SK-N-SH (cell line): ENCODE results near the gene ATP6V0E1. TPM values are rescaled to one million over a fixed set of nuclear protein-coding genes. Genes with fewer than 3 reads are reported as not detected.

ENCODE experiments used
- CTCF ChIA-PET: fragments of 300-600, 350-600 bp; formaldehyde crosslinking; extraction: SDS; loops from one replicate; lab custom pipeline; 2021; lab: Yijun Ruan, JAX
- POLR2A ChIA-PET: fragments of 350-600 bp; sonication (Branson Sonifier 250); formaldehyde crosslinking; extraction: SDS; loops from one replicate; lab custom pipeline; 2020; ENCODE audit warnings: antibody characterized with exemption, inconsistent platforms; lab: Yijun Ruan, JAX
- DNase-seq: peaks from one replicate; pipeline ENCODE4 v3.0.0; 2012
- H2AFZ ChIP-seq: fragments of 200-600 bp; sonication (generic); 2 replicates; pipeline ENCODE4 v1.8.1; 2016; ENCODE audit warnings: antibody characterized with exemption, mild to moderate bottlenecking, low read depth
- H3F3A ChIP-seq: fragments of 200-600 bp; sonication (generic); replicated peaks from 2 replicates; pipeline ENCODE3; 2016; ENCODE audit warnings: antibody characterized with exemption, mild to moderate bottlenecking; ENCODE audit not compliant: insufficient read depth
- H3K27ac ChIP-seq, 2 experiments: fragments of 200-500 bp in 1 of 2; fragments of 200-600 bp in 1 of 2; sonication (Bioruptor generic) in 1 of 2; sonication (generic), shearing (Covaris generic) in 1 of 2; 2 replicates each; pipeline versions ENCODE4 v1.5.1 to v1.6.1; 2014 to 2016; ENCODE audit warnings: low read depth in 2 of 2, inconsistent platforms in 1 of 2, low read length in 1 of 2, mild to moderate bottlenecking in 1 of 2, mixed read lengths in 1 of 2
- H3K27me3 ChIP-seq: fragments of 200-600 bp; sonication (generic), shearing (Covaris generic); 2 replicates; pipeline ENCODE4 v1.6.1; 2016; ENCODE audit warnings: mixed run types; ENCODE audit not compliant: insufficient read depth
- H3K36me3 ChIP-seq, 2 experiments: fragments of 200-500 bp in 1 of 2; fragments of 200-600 bp in 1 of 2; sonication (Bioruptor generic) in 1 of 2; sonication (generic) in 1 of 2; replicated peaks in 1 of 2; 2 replicates each; pipeline versions ENCODE3 to v1.5.1; 2014 to 2016; ENCODE audit warnings: low read length in 1 of 2, mild to moderate bottlenecking in 1 of 2; ENCODE audit not compliant: insufficient read depth in 2 of 2, control insufficient read depth in 1 of 2
- H3K4me1 ChIP-seq, 2 experiments: fragments of 200-500 bp in 1 of 2; fragments of 200-600 bp in 1 of 2; sonication (Bioruptor generic) in 1 of 2; sonication (generic), shearing (Covaris generic) in 1 of 2; 2 replicates each; pipeline versions ENCODE4 v1.5.1 to v1.6.1; 2014 to 2016; ENCODE audit warnings: low read depth in 1 of 2, low read length in 1 of 2, mixed run types in 1 of 2; ENCODE audit not compliant: insufficient read depth in 2 of 2, control insufficient read depth in 1 of 2
- H3K4me2 ChIP-seq: fragments of 200-600 bp; sonication (generic), shearing (Covaris generic); 2 replicates; pipeline ENCODE4 v1.6.1; 2017; ENCODE audit warnings: mixed run types
- H3K4me3 ChIP-seq, 2 experiments: fragments of 200-500 bp in 1 of 2; fragments of 200-600 bp in 1 of 2; sonication (Bioruptor generic) in 1 of 2; sonication (generic), shearing (Covaris generic) in 1 of 2; 2 replicates each; pipeline versions ENCODE4 v1.5.1 to v1.8.1; 2014 to 2016; ENCODE audit warnings: low read depth in 2 of 2, inconsistent platforms in 1 of 2, low read length in 1 of 2, mild to moderate bottlenecking in 1 of 2, mixed read lengths in 1 of 2, moderate library complexity in 1 of 2
- H3K79me2 ChIP-seq: fragments of 200-600 bp; sonication (generic); 2 replicates; pipeline ENCODE4 v1.8.1; 2017; ENCODE audit warnings: mild to moderate bottlenecking; ENCODE audit not compliant: insufficient read depth
- H3K9ac ChIP-seq: fragments of 200-600 bp; sonication (generic); 2 replicates; pipeline ENCODE4 v1.6.1; 2017; ENCODE audit warnings: mixed run types
- H3K9me2 ChIP-seq: fragments of 200-600 bp; sonication (generic); 2 replicates; pipeline ENCODE4 v1.6.1; 2017; ENCODE audit warnings: mixed run types
- H3K9me3 ChIP-seq: fragments of 200-600 bp; sonication (generic); 2 replicates; pipeline ENCODE4 v1.6.1; 2017; ENCODE audit warnings: mixed run types, mild to moderate bottlenecking, moderate library complexity
- H4K20me1 ChIP-seq: fragments of 200-600 bp; sonication (generic); 2 replicates; pipeline ENCODE4 v1.6.1; 2017; ENCODE audit warnings: mild to moderate bottlenecking, mixed run types; ENCODE audit not compliant: insufficient read depth
- CHD2 ChIP-seq: fragments of 150-350 bp; IDR thresholded peaks from 2 replicates; pipeline ENCODE4 v1.6.1; 2018; ENCODE audit warnings: low read length; ENCODE audit not compliant: partially characterized antibody
- EZH2phosphoT487 ChIP-seq: fragments of 200-600 bp; sonication (generic); IDR thresholded peaks from 2 replicates; pipeline ENCODE4 v1.6.1; 2017; ENCODE audit warnings: low read depth, mixed run types, mild to moderate bottlenecking, antibody characterized with exemption, moderate library complexity, borderline replicate concordance
- FOSL2 ChIP-seq: IDR thresholded peaks from 2 replicates; pipeline ENCODE4 v1.4.0; 2012; ENCODE audit warnings: low read depth, mild to moderate bottlenecking, moderate library complexity, borderline replicate concordance
- GABPA ChIP-seq: IDR thresholded peaks from 2 replicates; pipeline ENCODE4 v1.4.0; 2012; ENCODE audit warnings: low read depth, mild to moderate bottlenecking
- JUND ChIP-seq: IDR thresholded peaks from 2 replicates; pipeline ENCODE4 v1.4.0; 2012
- MEF2A ChIP-seq: IDR thresholded peaks from 2 replicates; pipeline ENCODE4 v1.4.0; 2012; ENCODE audit warnings: low read depth, borderline replicate concordance
- MXI1 ChIP-seq: IDR thresholded peaks from 2 replicates; pipeline ENCODE4 v1.6.1; 2012; ENCODE audit warnings: mild to moderate bottlenecking, low read depth, low read length, improper control_type of control experiment
- NRF1 ChIP-seq: IDR thresholded peaks from 2 replicates; pipeline ENCODE4 v1.6.1; 2012; ENCODE audit warnings: low read depth, mild to moderate bottlenecking, low read length
- PBX3 ChIP-seq: IDR thresholded peaks from 2 replicates; pipeline ENCODE4; 2012
- POLR2AphosphoS5 ChIP-seq: IDR thresholded peaks from 2 replicates; pipeline ENCODE4 v1.6.1; 2012; ENCODE audit warnings: low read depth, low read length
- RAD21 ChIP-seq: IDR thresholded peaks from 2 replicates; pipeline ENCODE4 v1.6.1; 2012; ENCODE audit warnings: mild to moderate bottlenecking, low read length
- RCOR1 ChIP-seq: fragments of 150-350 bp; IDR thresholded peaks from 2 replicates; pipeline ENCODE4 v1.6.1; 2017; ENCODE audit warnings: antibody characterized with exemption, low read length
- REST ChIP-seq: IDR thresholded peaks from 2 replicates; pipeline ENCODE4 v1.6.1; 2012; ENCODE audit warnings: mild to moderate bottlenecking, low read depth, low read length, moderate library complexity
- TAF1 ChIP-seq: IDR thresholded peaks from 2 replicates; pipeline ENCODE4 v1.6.1; 2012; ENCODE audit warnings: low read depth, mild to moderate bottlenecking, low read length, moderate library complexity, borderline replicate concordance
- TCF12 ChIP-seq: IDR thresholded peaks from 2 replicates; pipeline ENCODE4 v1.4.0; 2012
- TEAD4 ChIP-seq: IDR thresholded peaks from 2 replicates; pipeline ENCODE4 v1.4.0; 2012; ENCODE audit warnings: mild to moderate bottlenecking, borderline replicate concordance; ENCODE audit not compliant: insufficient read depth
- WGBS: methylation state at CpG from one replicate; pipeline ENCODE4 v1.1.6; 2017; ENCODE audit warnings: low lambda C conversion rate; 5-methylcytosine and 5-hydroxymethylcytosine counted together
- polyA plus RNA-seq, 3 experiments: library from polyadenylated mRNA; depleted of rRNA; stranded (reverse); fragments of >200 nt; gene quantifications; 2 replicates each; pipeline ENCODE4 v1.2.3, GENCODE V29; 2012
- TF ChIP-seq, protein P1 (sequence below): fragments of 150-350 bp; IDR thresholded peaks from 2 replicates; pipeline ENCODE4 v1.6.1; 2016; ENCODE audit warnings: mild to moderate bottlenecking, low read depth, low read length

The ATP6V0E1 gene
- polyA plus RNA-seq, 1 of the 3 experiments (the other 2 are of a cell fraction): 243 TPM

DNA sequence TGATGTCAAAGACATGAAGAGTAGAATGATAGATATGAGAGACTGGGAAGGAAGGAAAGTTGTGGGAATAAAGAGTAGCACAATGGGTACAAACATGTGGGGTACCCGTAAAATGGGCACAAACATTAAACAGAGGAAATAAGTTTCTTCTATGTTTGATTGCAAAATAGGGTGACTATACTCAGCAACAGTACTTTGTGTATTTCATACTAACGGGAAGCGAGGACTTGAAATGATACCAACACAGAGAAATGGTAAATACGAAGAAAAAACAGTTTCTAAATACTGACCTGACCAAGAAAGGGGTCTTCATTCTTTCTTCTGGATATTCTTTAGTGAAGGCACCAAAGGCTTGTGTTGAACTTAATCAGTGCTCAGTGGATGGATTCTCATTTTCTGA is 31.1 kb downstream of the ATP6V0E1 start (continued):
- TF ChIP-seq PBX3: no peak
- TF ChIP-seq MEF2A: no peak
- TF ChIP-seq NRF1: no peak
- TF ChIP-seq TEAD4: no peak
- no peak for TF ChIP-seq JUND
- TF ChIP-seq FOSL2: no peak
- TF ChIP-seq GABPA: no peak
- TF ChIP-seq RCOR1: no peak
- no peak for TF ChIP-seq REST
- no peak for TF ChIP-seq RAD21
- TF ChIP-seq, all 33 proteins: peak for 0

GRCh38 chr5:173015192-173015591 is 31.6 kb downstream of the ATP6V0E1 start:
- H2AFZ ChIP-seq: no peak overlapping the region
- H3K9me2 ChIP-seq: no peaks in the 10 kb centered on the region
- H3F3A ChIP-seq: no peaks in the 10 kb centered on the region
- WGBS: 91% methylated on average over 2 of the region's 2 CpGs
- H3K36me3 ChIP-seq: peaks cover 0 to 13% of the 10 kb centered on the region in 2 experiments
- H3K9me3 ChIP-seq: no peaks in the 10 kb centered on the region
- peaks cover 2 to 6% of the 10 kb centered on the region in 2 experiments; a peak in 2 of 4 replicates for H3K4me1 ChIP-seq
- H3K79me2 ChIP-seq: peaks cover 98% of the 10 kb centered on the region
- no peaks in the 10 kb centered on the region for H3K27me3 ChIP-seq
- no peak overlapping the region for H3K9ac ChIP-seq
- no peak for DNase-seq
- CTCF ChIA-PET: no interaction called here
- no peak overlapping the region for H3K4me2 ChIP-seq
- no peak overlapping the region for H3K27ac ChIP-seq
- peaks cover 60% of the 10 kb centered on the region for H4K20me1 ChIP-seq
- H3K4me3 ChIP-seq: no peak overlapping the region
- POLR2A ChIA-PET: no interaction called here
- TF ChIP-seq TCF12 (no peak), CHD2 (no peak), POLR2AphosphoS5 (no peak), GABPA (no peak), NRF1 (no peak), FOSL2 (no peak), PBX3 (no peak), MXI1 (no peak), TEAD4 (no peak), JUND (no peak), EZH2phosphoT487 (no peak), TAF1 (no peak), RAD21 (no peak)
- TF ChIP-seq, protein P1, sequence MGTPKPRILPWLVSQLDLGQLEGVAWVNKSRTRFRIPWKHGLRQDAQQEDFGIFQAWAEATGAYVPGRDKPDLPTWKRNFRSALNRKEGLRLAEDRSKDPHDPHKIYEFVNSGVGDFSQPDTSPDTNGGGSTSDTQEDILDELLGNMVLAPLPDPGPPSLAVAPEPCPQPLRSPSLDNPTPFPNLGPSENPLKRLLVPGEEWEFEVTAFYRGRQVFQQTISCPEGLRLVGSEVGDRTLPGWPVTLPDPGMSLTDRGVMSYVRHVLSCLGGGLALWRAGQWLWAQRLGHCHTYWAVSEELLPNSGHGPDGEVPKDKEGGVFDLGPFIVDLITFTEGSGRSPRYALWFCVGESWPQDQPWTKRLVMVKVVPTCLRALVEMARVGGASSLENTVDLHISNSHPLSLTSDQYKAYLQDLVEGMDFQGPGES: no peak
